ENCODE results near the gene TEP1. TPM values are rescaled to one million over a fixed set of nuclear protein-coding genes. Genes with fewer than 3 reads are reported as not detected.

The TEP1 gene
- total and polyA plus RNA-seq, 10 of the 15 experiments (the other 5 are each of a cell fraction or from before 2014, with no cell fraction given) = 3.3 to 29.7 (median 16.8) TPM

- TF ChIP-seq, protein P1, sequence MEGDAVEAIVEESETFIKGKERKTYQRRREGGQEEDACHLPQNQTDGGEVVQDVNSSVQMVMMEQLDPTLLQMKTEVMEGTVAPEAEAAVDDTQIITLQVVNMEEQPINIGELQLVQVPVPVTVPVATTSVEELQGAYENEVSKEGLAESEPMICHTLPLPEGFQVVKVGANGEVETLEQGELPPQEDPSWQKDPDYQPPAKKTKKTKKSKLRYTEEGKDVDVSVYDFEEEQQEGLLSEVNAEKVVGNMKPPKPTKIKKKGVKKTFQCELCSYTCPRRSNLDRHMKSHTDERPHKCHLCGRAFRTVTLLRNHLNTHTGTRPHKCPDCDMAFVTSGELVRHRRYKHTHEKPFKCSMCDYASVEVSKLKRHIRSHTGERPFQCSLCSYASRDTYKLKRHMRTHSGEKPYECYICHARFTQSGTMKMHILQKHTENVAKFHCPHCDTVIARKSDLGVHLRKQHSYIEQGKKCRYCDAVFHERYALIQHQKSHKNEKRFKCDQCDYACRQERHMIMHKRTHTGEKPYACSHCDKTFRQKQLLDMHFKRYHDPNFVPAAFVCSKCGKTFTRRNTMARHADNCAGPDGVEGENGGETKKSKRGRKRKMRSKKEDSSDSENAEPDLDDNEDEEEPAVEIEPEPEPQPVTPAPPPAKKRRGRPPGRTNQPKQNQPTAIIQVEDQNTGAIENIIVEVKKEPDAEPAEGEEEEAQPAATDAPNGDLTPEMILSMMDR (IDR thresholded peaks at IDR 0.05 in 2 of 3, conservative IDR thresholded peaks at IDR 0.05 in 1 of 3; ENCODE audit: control insufficient read depth in 2 of 3, extremely low read depth in 1 of 3, insufficient read depth in 1 of 3, low read depth in 3 of 3, low read length in 3 of 3) = no peak
- TF ChIP-seq NFYB (IDR thresholded peaks at IDR 0.05; ENCODE audit: insufficient read depth, low read depth, low read length) (peak; percentile 99), PAX5 (IDR thresholded peaks at IDR 0.05; ENCODE audit: borderline replicate concordance, low read depth, low read length) (no peak), STAT1 (conservative IDR thresholded peaks at IDR 0.05) (0 out of 2 replicates have a peak, but pooled peaks have one; percentile 31), YY1 (IDR thresholded peaks at IDR 0.05; ENCODE audit: low read depth, low read length) (no peak), TBL1XR1 (IDR thresholded peaks at IDR 0.05; ENCODE audit: low read depth, low read length) (peak; percentile 65; the same call in 1 of the 2 replicates), YBX1 (IDR thresholded peaks at IDR 0.05) (no peak), CREM (IDR thresholded peaks at IDR 0.05; ENCODE audit: low read depth) (peak; percentile 66; the same call in 1 of the 2 replicates), MTA3 (IDR thresholded peaks at IDR 0.05; ENCODE audit: borderline replicate concordance, low read length) (0 out of 2 replicates have a peak, but pooled peaks have one; percentile 50), CHD1 (IDR thresholded peaks at IDR 0.05; ENCODE audit: low read depth, low read length) (no peak), NKRF (conservative IDR thresholded peaks at IDR 0.05) (peak; percentile 71), EED (IDR thresholded peaks at IDR 0.05; ENCODE audit: low read depth) (peak; percentile 49), ATF2 (IDR thresholded peaks at IDR 0.05; ENCODE audit: low read length) (peak; percentile 94), ZBTB11 (CRISPR knock-in tag; IDR thresholded peaks at IDR 0.05) (no peak), NFYA (IDR thresholded peaks at IDR 0.05; ENCODE audit: borderline replicate concordance, low read depth, low read length) (peak; percentile 76), CREB1 (IDR thresholded peaks at IDR 0.05; ENCODE audit: low read depth) (peak; percentile 82), SIN3A (IDR thresholded peaks at IDR 0.05; ENCODE audit: low read depth, low read length) (no peak), MEF2B (IDR thresholded peaks at IDR 0.05; ENCODE audit: partially characterized antibody, poor library complexity, severe bottlenecking) (peak; percentile 89), NR2C2 (IDR thresholded peaks at IDR 0.05; ENCODE audit: borderline replicate concordance, control insufficient read depth, insufficient read length, low read depth) (no peak), SP1 (IDR thresholded peaks at IDR 0.05; ENCODE audit: low read depth, low read length) (peak; percentile 41)
These were observed 80.4 kb downstream of the TEP1 start, which contains the start of gene CCNB1IP1 (continued) for GRCh38 chr14:20332788-20333493.
